Aorta (tissue), 5 donors: Measurements from ENCODE around the gene LRBA. TPM values are rescaled to one million over a fixed set of nuclear protein-coding genes. Genes with fewer than 3 reads are reported as not detected.
"Not testable (repeated sequence)": the region's sequence is repeated elsewhere in the genome, so short reads cannot be mapped to it uniquely, and the experiment has no call there.

ENCODE experiments used
- ATAC-seq: fragments of 200-7000 bp; cut with Tn5 transposase; one replicate; pipeline ENCODE4 v1.9.1; 2022; ENCODE audit warnings: moderate library complexity; ENCODE audit not compliant: low FRiP score
- DNase-seq, 2 donors: peaks; one replicate each; pipeline ENCODE4 v3.0.0-alpha.2; 2020
- H3K27ac ChIP-seq, 2 donors: one replicate each; pipeline ENCODE4 v1.5.1; 2013; ENCODE audit warnings: low read length in 2 of 2, mild to moderate bottlenecking in 2 of 2, moderate library complexity in 2 of 2, control low read depth in 1 of 2, inconsistent platforms in 1 of 2, low read depth in 1 of 2
- H3K27me3 ChIP-seq, 2 donors: one replicate each; pipeline ENCODE4 v1.6.1; 2013; ENCODE audit warnings: control low read depth in 1 of 2, low read length in 1 of 2, mild to moderate bottlenecking in 1 of 2, moderate library complexity in 1 of 2; ENCODE audit not compliant: insufficient read depth in 2 of 2, control insufficient read depth in 1 of 2
- H3K36me3 ChIP-seq, 2 donors: one replicate each; pipeline ENCODE4 v1.6.1; 2013; ENCODE audit warnings: control low read depth in 1 of 2, low read length in 1 of 2, mild to moderate bottlenecking in 1 of 2; ENCODE audit not compliant: insufficient read depth in 2 of 2, control insufficient read depth in 1 of 2
- H3K4me1 ChIP-seq, 2 donors: one replicate each; pipeline ENCODE4 v1.6.1; 2013; ENCODE audit warnings: low read length in 2 of 2, control low read depth in 1 of 2, mild to moderate bottlenecking in 1 of 2, moderate library complexity in 1 of 2; ENCODE audit not compliant: insufficient read depth in 2 of 2, control insufficient read depth in 1 of 2
- H3K4me3 ChIP-seq, 2 donors: one replicate each; pipeline ENCODE4 v1.5.1; 2013; ENCODE audit warnings: low read length in 2 of 2, control low read depth in 1 of 2, mild to moderate bottlenecking in 1 of 2
- H3K9me3 ChIP-seq: one replicate; pipeline ENCODE4 v1.6.1; 2013; ENCODE audit warnings: mild to moderate bottlenecking, low read length; ENCODE audit not compliant: control insufficient read depth
- WGBS, 2 donors: extraction: QIAGEN DNeasy Blood & Tissue Kit; methylation state at CpG; one replicate each; pipeline ENCODE4 v1.1.7; 2013; 5-methylcytosine and 5-hydroxymethylcytosine counted together
- intact Hi-C, 2 donors: fragments of 100-400 bp; cut with DNase I; formaldehyde crosslinking; loops; one replicate each; pipeline versions ENCODE4 v1.14.2 to v1.15.0; 2022
- polyA plus RNA-seq, 2 donors: library from polyadenylated mRNA; stranded (reverse); fragments of 200-250 nt; gene quantifications; one replicate each; pipeline ENCODE4 v1.2.3, GENCODE V29; 2013
- total RNA-seq, 2 donors: library from RNA; stranded (reverse); fragmentation: NEBNext Ultra II Directional; extraction: Animal tissue kit (Norgen Biotek cat#: 25700); gene quantifications; one replicate each; pipeline ENCODE4 v1.2.1, GENCODE V29; 2021
- donor health status: healthy with polysubstance abuse.
- donor health status: Bipolar disorder and iron deficiency.
- donor health status: DM: no; HTN: no; CAD: no.
- donor health status: DM: no; HTN: no; CAD: no.
- donor health status: DM: yes; HTN: yes; CAD: no.

Gene LRBA
- total and polyA plus RNA-seq, 4 donors: 4.8 to 34.5 (median 15.4) TPM

DNA sequence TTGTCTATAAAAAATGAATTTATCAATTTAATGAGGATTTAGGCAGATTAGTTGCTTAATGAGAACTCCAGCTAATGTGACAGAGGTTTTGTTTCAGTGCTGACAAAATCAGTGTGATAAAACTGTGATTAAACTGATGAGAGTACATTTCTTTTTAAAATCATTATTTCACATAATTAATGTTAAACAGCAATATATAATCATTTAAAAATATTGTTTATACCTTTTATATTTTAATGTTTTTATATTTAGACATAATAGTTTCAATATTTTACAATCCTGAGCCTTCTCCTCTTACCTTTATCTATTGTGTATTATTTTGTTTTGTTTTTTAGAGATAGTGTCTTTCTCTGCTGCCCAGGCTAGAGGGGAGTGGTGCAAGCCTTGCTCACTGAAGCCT lies 480.3 kb downstream of the LRBA start:
- Histone ChIP-seq H3K36me3 (no peaks in the 10 kb centered on the region), H3K4me1 (no peaks in the 10 kb centered on the region), H3K9me3 (no peaks in the 10 kb centered on the region), H3K27me3 (no peaks in the 10 kb centered on the region), H3K27ac (no peak overlapping the region), H3K4me3 (no peak overlapping the region)
- DNase-seq (no peak), ATAC-seq (no peak)
- intact Hi-C loops: no loop called here

- Histone ChIP-seq H3K4me3 (no peak overlapping the region), H3K4me1 (no peaks in the 10 kb centered on the region), H3K27ac (no peak overlapping the region), H3K27me3 (no peaks in the 10 kb centered on the region), H3K36me3 (no peaks in the 10 kb centered on the region), H3K9me3 (no peaks in the 10 kb centered on the region)
- DNase-seq (no peak), ATAC-seq (no peak)
- intact Hi-C loops: no loop called here
- 86 to 87% methylated on average over 3 of the region's 3 CpGs for WGBS, 2 donors
Observed at GRCh38 chr4:150533673-150534072, 481.4 kb downstream of the LRBA start.

- Histone ChIP-seq H3K4me1 (no peaks in the 10 kb centered on the region), H3K27me3 (no peaks in the 10 kb centered on the region), H3K4me3 (no peak overlapping the region), H3K36me3 (no peaks in the 10 kb centered on the region), H3K9me3 (no peaks in the 10 kb centered on the region), H3K27ac (no peak overlapping the region)
- intact Hi-C loops: no loop called here
- 85 to 88% methylated on average over 3 of the region's 3 CpGs for WGBS, 2 donors
- no peak for DNase-seq
- ATAC-seq: no peak
Observed at GRCh38 chr4:150525321-150525868, 489.7 kb downstream of the LRBA start.

GRCh38 chr4:150518559-150518958 lies 496.5 kb downstream of the LRBA start:
- H3K27ac ChIP-seq: no peak overlapping the region

DNA sequence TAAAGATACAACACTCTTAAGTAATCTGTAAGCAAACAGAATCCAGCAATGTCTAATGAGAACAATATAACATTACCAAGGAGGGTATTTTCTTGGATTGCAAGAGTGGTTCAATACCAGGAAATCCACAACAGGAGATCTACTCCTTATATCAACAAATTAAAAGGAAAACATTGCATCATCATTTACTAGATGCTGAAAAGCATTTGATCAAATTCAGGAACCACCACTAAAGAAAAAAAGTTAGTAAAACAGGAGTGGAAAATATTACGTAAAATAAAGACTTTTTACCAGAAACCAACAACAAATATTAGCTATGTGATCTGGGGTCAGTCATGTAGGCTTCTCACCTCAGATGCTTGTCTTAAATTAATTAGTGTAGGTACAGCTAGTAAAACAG lies 499.9 kb downstream of the LRBA start:
- intact Hi-C loops: no loop called here
- ATAC-seq: no peak

More at GRCh38 chr4:150518559-150518958, 496.5 kb downstream of the LRBA start:
- Histone ChIP-seq H3K36me3 (no peaks in the 10 kb centered on the region), H3K9me3 (no peaks in the 10 kb centered on the region), H3K27me3 (no peaks in the 10 kb centered on the region), H3K4me1 (no peaks in the 10 kb centered on the region), H3K4me3 (no peak overlapping the region)
- DNase-seq (no peak), ATAC-seq (no peak)
- WGBS, 2 donors: 83 to 85% methylated on average over 3 of the region's 3 CpGs
- intact Hi-C loops: no loop called here

GRCh38 chr4:150514709-150515108 lies 500.4 kb downstream of the LRBA start:
- Histone ChIP-seq H3K36me3 (no peaks in the 10 kb centered on the region), H3K4me3 (no peak overlapping the region), H3K9me3 (no peaks in the 10 kb centered on the region), H3K27me3 (no peaks in the 10 kb centered on the region), H3K27ac (no peak overlapping the region), H3K4me1 (no peaks in the 10 kb centered on the region)
- DNase-seq: no peak
- intact Hi-C loops: no loop called here
- no peak for ATAC-seq
- WGBS, 2 donors: 90 to 92% methylated on average over 6 of the region's 6 CpGs

More for the DNA sequence above, 499.9 kb downstream of the LRBA start:
- no peak for DNase-seq
- Histone ChIP-seq H3K9me3 (no peaks in the 10 kb centered on the region), H3K36me3 (no peaks in the 10 kb centered on the region), H3K27ac (no peak overlapping the region), H3K27me3 (no peaks in the 10 kb centered on the region), H3K4me3 (no peak overlapping the region), H3K4me1 (no peaks in the 10 kb centered on the region)
- WGBS, 2 donors: 94 to 96% methylated on average over 1 of the region's 1 CpG

GRCh38 chr4:150510176-150510865 lies 504.8 kb downstream of the LRBA start:
- H3K27ac ChIP-seq: peak overlapping the region in 1 of 2 donors; percentile 14

DNA sequence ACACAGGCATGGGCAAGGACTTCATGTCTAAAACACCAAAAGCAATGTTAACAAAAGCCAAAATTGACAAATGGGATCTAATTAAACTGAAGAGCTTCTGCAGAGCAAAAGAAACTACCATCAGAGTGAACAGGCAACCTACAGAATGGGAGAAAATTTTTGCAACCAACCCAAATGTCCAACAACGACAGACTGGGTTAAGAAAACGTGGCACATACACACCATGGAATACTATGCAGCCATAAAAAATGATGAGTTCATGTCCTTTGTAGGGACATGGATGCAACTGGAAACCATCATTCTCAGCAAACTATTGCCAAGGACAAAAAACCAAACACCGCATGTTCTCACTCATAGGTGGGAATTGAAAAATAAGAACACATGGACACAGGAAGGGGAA lies 507.4 kb downstream of the LRBA start:
- intact Hi-C loops, DNase-seq, H3K4me3 ChIP-seq, H3K27ac ChIP-seq, ATAC-seq, H3K9me3 ChIP-seq, H3K36me3 ChIP-seq, H3K27me3 ChIP-seq, H3K4me1 ChIP-seq: not testable (repeated sequence)
- WGBS, 2 donors: 96 to 98% methylated on average over 3 of the region's 3 CpGs

More at GRCh38 chr4:150510176-150510865, 504.8 kb downstream of the LRBA start:
- Histone ChIP-seq H3K27me3 (no peaks in the 10 kb centered on the region), H3K4me3 (peak overlapping the region in 1 of 2 donors; percentile 14), H3K36me3 (no peaks in the 10 kb centered on the region), H3K4me1 (no peaks in the 10 kb centered on the region), H3K9me3 (no peaks in the 10 kb centered on the region)
- intact Hi-C loops: no loop called here
- 18 to 24% methylated on average over 6 of the region's 6 CpGs for WGBS, 2 donors
- DNase-seq (no peak), ATAC-seq (no peak)

- H3K27me3 ChIP-seq: no peaks in the 10 kb centered on the region
- ATAC-seq (no peak), DNase-seq (no peak)
- intact Hi-C loops: no loop called here
- no peaks in the 10 kb centered on the region for H3K9me3 ChIP-seq
- H3K27ac ChIP-seq: no peak overlapping the region
- H3K4me1 ChIP-seq: no peaks in the 10 kb centered on the region
- H3K36me3 ChIP-seq: no peaks in the 10 kb centered on the region
- H3K4me3 ChIP-seq: no peak overlapping the region
Observed at GRCh38 chr4:150501983-150502382, 513.1 kb downstream of the LRBA start.
